GM12873 (cell line): ENCODE data around the gene MDM2.

Source experiments
- TF ChIP-seq, protein P1 (sequence below): IDR thresholded peaks from 2 replicates; pipeline ENCODE4 v1.5.1; 2012; ENCODE audit warnings: low read depth, mild to moderate bottlenecking, moderate library complexity, low read length, control low read depth; ENCODE audit not compliant: insufficient read depth; ENCODE audit errors: missing control alignments

MDM2 gene

DNA sequence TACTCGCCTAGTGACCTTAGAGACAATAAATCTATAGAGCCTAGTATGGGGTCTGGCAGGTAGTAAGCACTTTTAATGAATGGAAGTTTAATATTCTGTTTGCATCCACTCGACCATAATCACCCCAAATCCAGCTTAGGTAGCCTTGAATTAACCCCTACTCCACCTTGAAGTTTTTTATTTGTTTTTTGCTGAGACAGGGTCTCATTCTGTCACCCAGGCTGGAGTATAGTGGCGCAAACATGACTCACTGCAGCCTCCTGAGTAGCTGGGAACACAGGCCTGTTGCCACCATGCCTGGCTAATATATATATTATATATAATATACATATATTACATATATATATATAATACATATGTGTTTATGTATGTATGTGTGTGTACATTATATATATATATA, 38.8 kb downstream of the MDM2 start:
- TF ChIP-seq, protein P1, sequence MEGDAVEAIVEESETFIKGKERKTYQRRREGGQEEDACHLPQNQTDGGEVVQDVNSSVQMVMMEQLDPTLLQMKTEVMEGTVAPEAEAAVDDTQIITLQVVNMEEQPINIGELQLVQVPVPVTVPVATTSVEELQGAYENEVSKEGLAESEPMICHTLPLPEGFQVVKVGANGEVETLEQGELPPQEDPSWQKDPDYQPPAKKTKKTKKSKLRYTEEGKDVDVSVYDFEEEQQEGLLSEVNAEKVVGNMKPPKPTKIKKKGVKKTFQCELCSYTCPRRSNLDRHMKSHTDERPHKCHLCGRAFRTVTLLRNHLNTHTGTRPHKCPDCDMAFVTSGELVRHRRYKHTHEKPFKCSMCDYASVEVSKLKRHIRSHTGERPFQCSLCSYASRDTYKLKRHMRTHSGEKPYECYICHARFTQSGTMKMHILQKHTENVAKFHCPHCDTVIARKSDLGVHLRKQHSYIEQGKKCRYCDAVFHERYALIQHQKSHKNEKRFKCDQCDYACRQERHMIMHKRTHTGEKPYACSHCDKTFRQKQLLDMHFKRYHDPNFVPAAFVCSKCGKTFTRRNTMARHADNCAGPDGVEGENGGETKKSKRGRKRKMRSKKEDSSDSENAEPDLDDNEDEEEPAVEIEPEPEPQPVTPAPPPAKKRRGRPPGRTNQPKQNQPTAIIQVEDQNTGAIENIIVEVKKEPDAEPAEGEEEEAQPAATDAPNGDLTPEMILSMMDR: no peak

DNA sequence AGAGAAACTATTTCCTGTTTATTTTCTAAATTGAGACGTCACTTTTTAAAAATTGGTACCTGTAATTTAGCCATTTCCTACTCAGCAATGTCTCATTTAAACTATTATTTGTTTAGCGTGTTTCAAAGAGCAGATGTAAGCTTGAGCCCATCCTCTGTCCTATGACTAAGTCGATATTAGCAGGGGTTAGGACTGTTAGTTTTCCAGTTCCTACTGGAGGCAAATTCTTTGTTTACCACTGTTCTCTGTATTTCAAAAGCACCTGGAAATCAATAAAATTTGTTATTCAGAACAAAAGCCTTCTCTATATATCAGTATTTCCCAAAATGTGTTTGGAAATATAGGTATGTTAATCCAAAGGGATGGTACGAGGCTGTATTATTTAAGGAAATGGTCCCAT, 42.4 kb downstream of the MDM2 start:
- TF ChIP-seq, protein P1: no peak

DNA sequence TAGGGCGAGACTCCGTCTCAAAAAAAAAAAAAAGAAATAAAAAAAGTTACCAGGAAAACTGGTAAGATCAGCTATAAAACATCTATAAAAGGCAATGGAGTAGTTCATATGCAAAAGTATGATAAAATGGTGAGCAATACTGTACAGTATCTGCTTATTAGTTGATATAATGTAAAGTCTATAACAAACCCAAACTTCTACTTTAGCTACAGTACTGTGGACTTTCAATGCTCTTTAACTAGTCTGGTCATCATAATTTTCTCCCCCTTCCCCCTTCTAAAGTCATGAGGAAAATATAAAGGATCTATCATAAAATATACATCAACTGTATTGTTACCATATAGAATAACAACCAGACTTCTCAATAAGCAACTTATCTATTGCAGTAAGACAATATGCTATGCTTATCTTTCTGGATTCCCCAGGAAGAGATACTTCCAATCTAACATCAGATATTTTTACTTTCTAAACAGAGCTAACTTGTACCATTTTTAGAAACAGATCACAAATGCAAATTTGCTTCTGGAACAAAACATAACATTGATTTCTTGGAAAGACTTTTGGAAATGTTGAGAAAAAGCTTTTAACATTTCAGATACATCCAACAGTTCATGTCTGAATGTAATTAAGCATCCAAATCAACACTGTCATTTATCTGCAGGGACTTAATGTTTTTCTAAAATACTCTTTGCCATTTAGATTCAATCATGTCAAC, 43.8 kb downstream of the MDM2 start:
- TF ChIP-seq, protein P1: no peak

DNA sequence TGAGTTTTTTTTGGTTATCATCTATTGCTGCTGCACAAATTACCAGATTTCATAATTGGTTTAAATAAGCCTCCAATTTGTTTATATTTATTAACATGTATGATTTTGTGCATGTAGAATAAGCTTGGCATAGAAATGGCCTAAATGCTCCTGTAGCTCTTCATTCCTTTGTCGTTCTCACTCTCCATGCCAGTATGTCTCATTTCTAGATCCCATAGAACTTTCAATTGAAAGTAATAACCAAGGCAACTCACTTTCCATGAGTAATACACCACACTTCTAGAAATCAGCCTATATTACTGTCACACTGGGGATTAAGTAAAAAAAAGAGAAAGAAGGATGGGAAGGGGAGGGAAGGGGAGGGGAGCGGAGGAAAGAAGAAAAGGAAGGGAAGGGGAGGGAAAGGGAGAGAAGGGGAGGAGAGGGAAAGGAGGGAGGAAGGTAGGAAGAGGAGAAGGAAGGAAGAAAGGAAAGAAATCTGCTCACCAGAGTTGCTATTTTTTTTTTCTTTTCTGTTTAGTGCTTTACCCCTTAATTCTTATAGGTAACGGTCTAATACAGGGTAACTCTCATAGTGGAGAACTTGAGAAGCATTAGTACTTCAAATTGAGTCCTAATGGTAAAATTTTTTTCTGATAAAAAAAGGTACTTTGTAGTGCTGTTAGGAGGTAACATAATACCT, 45.6 kb downstream of the MDM2 start:
- TF ChIP-seq, protein P1: no peak

DNA sequence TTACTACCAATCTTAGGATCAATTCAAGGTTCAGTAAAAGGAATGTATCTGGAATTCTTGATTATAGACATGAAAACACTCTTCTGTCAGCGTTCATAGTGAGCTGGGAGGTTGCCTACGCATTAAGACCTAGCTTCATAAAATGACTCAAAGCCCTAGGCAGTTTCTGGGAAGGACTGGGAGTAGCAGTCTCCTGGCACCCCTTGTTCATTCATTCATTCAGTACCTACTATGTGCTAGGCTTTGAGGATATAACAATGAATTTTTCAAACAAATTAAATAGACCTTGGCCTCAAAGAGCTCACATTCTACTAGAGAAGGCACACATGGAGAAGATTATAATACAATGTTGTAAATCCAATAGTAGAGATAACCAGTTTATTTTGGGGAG, 46.1 kb downstream of the MDM2 start:
- TF ChIP-seq, protein P1: no peak

DNA sequence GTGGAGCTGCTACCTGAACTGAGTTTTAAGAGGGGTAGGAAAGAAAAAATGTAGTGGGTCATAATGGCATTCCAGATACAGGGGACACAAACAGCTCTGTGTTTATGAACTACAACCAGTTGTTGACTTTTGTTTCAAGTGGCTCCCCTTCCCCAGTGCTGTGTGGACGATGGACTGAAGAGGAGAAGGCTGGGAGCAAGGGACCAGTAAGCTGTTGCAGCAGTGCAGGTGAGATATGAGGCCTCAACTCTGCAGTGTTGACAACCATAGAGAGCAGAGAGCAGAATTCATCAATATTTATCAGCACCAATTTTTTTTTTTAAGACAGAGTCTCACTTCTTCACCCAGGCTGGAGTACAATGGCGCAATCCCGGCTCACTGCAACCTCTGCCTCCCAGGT, 46.6 kb downstream of the MDM2 start:
- TF ChIP-seq, protein P1: no peak

DNA sequence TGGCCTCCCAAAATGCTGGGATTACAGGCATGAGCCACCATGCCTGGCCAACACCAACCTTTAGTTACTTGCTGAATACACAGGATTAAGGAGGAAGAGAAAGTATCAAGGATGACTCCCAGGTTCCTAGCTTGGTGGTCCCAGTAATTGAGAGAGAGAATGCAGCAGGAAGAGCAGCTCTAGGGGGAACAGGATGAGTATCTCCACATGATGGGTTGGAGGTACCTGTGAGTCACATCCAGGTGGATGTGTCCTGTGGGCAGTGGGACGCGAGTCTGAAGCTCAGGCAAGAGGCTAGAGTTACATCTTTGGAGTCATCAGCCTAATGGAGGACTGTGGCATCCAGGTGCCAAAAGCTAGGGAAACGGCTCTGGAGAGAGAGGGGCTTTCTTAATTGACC, 47.1 kb downstream of the MDM2 start:
- TF ChIP-seq, protein P1: no peak
